Measurements from ENCODE around the gene CHST13. TPM values are rescaled to one million over a fixed set of nuclear protein-coding genes. Genes with fewer than 3 reads are reported as not detected.

Gene CHST13
- total and polyA plus RNA-seq, 2 of the 4 experiments (the other 2 are of a cell fraction): not detected

- no peaks in the 10 kb centered on the region; the same call in 1 of the 2 replicates for H3K9me3 ChIP-seq (ENCODE audit: control insufficient read depth, insufficient read depth, low read length)
- no peak overlapping the region for H2BK20ac ChIP-seq (ENCODE audit: low read depth, low read length)
- peaks cover 12% of the 10 kb centered on the region for H3K9me1 ChIP-seq (ENCODE audit: insufficient read depth, low read length)
- H2BK120ac ChIP-seq (ENCODE audit: low read depth, low read length): no peak overlapping the region
- H2BK15ac ChIP-seq (ENCODE audit: low read depth, low read length): no peak overlapping the region
- H3K4me1 ChIP-seq (ENCODE audit: control insufficient read depth, insufficient read depth, low read length): peaks cover 6% of the 10 kb centered on the region
- no peak overlapping the region for H3K18ac ChIP-seq (ENCODE audit: low read depth, low read length)
- intact Hi-C loops (cut with micrococcal nuclease): no loop called here
- no peak overlapping the region for H2BK5ac ChIP-seq (ENCODE audit: low read depth, low read length, poor library complexity, severe bottlenecking)
- H3K27me3 ChIP-seq (ENCODE audit: control insufficient read depth, insufficient read depth, low read length): peaks cover 49% of the 10 kb centered on the region
- no peak overlapping the region for H4K8ac ChIP-seq (ENCODE audit: low read depth in 2 of 2, low read length in 2 of 2)
- no peak overlapping the region for H3K14ac ChIP-seq (replicated peaks; ENCODE audit: low read depth, low read length)
- no peak overlapping the region for H2AK9ac ChIP-seq (replicated peaks; ENCODE audit: low read depth, low read length, poor library complexity)
- DNase-seq (no peak), ATAC-seq (ENCODE audit: low read depth) (no peak)
- no peak overlapping the region for H4K91ac ChIP-seq (ENCODE audit: insufficient read depth, low read depth, low read length)
- no peak overlapping the region for H3K4me2 ChIP-seq (ENCODE audit: low read depth, low read length)
- ChIA-PET CTCF (no interaction called here), POLR2A (ENCODE audit: unreplicated experiment) (no interaction called here)
- no peak overlapping the region for H2AFZ ChIP-seq (replicated peaks; ENCODE audit: low read length, poor library complexity)
- no TSS peak for BruUV-seq (replicated peaks)
- H4K5ac ChIP-seq (ENCODE audit: low read depth, low read length): no peak overlapping the region
- no peak overlapping the region for H2AK5ac ChIP-seq (ENCODE audit: low read depth, low read length)
- no peaks in the 10 kb centered on the region for H3K79me1 ChIP-seq (ENCODE audit: low read depth in 1 of 2, low read length in 2 of 2)
- no peak overlapping the region for H3K27ac ChIP-seq (ENCODE audit: insufficient read depth, low read length)
- H3K36me3 ChIP-seq (ENCODE audit: control insufficient read depth, insufficient read depth, low read length): no peaks in the 10 kb centered on the region
- H3K9ac ChIP-seq (ENCODE audit: low read depth, low read length): no peak overlapping the region
- dilution Hi-C loops (cut with HindIII; ENCODE audit: low sequenced_read_pairs, unreplicated experiment): no loop called here
- TF ChIP-seq NFE2L2 (IDR thresholded peaks at IDR 0.05; ENCODE audit: low read depth, low read length): no peak
- no peak for TF ChIP-seq POLR2A (IDR thresholded peaks at IDR 0.05; ENCODE audit: low read depth, low read length)
- TF ChIP-seq RCOR1 (IDR thresholded peaks at IDR 0.05; ENCODE audit: insufficient replicate concordance, low read length): no peak
- no peak for TF ChIP-seq SMC3 (IDR thresholded peaks at IDR 0.05; ENCODE audit: low read depth, low read length)
- TF ChIP-seq FOS (IDR thresholded peaks at IDR 0.05; ENCODE audit: low read depth, low read length): no peak
- TF ChIP-seq BHLHE40 (IDR thresholded peaks at IDR 0.05; ENCODE audit: low read depth, low read length): no peak
- no peak for TF ChIP-seq CHD1 (IDR thresholded peaks at IDR 0.05; ENCODE audit: low read depth, low read length)
- TF ChIP-seq RFX5 (IDR thresholded peaks at IDR 0.05; ENCODE audit: low read depth, low read length): no peak
- no peak for TF ChIP-seq CEBPB (IDR thresholded peaks at IDR 0.05; ENCODE audit: low read depth, low read length)
- TF ChIP-seq USF2 (IDR thresholded peaks at IDR 0.05; ENCODE audit: low read depth, low read length): no peak
- TF ChIP-seq, protein P1, sequence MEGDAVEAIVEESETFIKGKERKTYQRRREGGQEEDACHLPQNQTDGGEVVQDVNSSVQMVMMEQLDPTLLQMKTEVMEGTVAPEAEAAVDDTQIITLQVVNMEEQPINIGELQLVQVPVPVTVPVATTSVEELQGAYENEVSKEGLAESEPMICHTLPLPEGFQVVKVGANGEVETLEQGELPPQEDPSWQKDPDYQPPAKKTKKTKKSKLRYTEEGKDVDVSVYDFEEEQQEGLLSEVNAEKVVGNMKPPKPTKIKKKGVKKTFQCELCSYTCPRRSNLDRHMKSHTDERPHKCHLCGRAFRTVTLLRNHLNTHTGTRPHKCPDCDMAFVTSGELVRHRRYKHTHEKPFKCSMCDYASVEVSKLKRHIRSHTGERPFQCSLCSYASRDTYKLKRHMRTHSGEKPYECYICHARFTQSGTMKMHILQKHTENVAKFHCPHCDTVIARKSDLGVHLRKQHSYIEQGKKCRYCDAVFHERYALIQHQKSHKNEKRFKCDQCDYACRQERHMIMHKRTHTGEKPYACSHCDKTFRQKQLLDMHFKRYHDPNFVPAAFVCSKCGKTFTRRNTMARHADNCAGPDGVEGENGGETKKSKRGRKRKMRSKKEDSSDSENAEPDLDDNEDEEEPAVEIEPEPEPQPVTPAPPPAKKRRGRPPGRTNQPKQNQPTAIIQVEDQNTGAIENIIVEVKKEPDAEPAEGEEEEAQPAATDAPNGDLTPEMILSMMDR (conservative IDR thresholded peaks at IDR 0.05; ENCODE audit: low read depth, low read length): no peak
- H3K23ac ChIP-seq (ENCODE audit: low read depth, low read length): no peak overlapping the region
- no peak overlapping the region for H3K56ac ChIP-seq (ENCODE audit: extremely low read depth, insufficient read depth, low read length)
- no peaks in the 10 kb centered on the region for H4K20me1 ChIP-seq (ENCODE audit: insufficient read depth, low read length)
- no peak overlapping the region for H3K4me3 ChIP-seq (ENCODE audit: insufficient read depth, low read depth, low read length)
- no peak overlapping the region for H3K4ac ChIP-seq (ENCODE audit: low read depth, low read length)
- in situ Hi-C loops (cut with MboI; ENCODE audit: low sequenced_read_pairs): no loop called here
Observed at GRCh38 chr3:126535636-126536035, 11.7 kb downstream of the CHST13 start.
